ENCODE results near the gene NCCRP1. TPM values are rescaled to one million over a fixed set of nuclear protein-coding genes. Genes with fewer than 3 reads are reported as not detected.

The NCCRP1 gene
- total RNA-seq, 1 experiment from 2014 or later = 23.2 TPM

DNA sequence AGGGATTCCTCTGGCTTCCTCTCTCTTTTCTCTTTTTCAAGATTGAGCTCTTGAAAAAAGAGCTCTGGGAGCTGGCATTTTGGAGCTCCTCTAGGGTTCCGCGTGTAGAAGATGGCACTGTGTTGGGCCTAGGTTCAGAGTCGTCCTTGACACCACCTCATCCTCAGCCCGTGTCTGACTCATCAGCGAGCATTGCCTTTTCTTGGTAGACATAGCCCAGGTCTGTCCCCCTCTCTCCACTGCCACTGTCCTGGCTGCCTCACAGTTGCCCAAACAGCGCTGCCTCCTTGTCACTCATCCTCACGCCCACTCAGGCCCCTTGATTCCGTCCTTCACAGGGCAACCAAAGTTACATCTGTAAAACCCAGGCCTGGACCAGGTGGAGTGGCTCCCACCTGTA lies 46.5 kb upstream of the NCCRP1 start:
- CTCF ChIA-PET = no interaction called here

DNA sequence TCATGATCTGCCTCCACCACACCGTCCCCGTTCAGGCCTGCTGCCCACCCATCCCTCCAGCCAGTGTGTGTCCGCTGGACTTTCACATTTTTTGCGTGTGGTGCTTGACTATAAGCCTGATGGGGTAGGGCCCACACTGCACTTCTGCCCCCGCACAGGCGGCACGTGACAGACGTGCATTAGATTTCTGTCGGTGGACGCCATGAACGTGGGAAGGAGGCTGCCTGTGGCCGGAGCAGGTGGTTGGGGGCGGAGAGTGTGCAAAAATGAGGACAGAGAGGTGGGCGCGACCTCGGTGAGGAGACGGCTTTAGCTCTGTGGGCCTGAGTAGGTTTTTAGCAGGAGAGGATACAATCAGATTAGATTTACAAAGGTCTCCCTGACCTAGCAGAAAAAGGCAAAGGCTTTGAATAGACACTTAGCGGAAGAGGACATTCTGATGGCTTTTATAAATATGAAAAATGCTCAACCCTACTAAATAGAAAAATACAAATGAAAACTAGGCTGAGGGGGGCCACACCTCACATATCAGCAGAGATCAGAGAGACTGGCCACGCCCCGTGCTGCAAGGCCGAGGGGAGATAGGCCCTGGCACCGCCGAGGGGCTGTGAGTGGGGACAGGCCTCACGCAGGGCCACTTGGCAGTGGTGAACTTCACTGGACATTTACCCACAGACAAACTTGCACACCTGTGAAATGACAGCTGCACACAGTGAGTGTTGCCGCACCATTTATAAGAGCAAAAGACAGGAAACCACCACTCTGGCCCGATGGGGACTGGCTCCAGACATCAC lies 45.8 kb upstream of the NCCRP1 start:
- DNase-seq = no peak
- intact Hi-C loops (cut with micrococcal nuclease; ENCODE audit: unreplicated experiment) = no loop called here
- no peak overlapping the region for H3K4me2 ChIP-seq
- peaks cover 27% of the 10 kb centered on the region for H3K4me1 ChIP-seq (replicated peaks; ENCODE audit: insufficient read depth)
- peaks cover 42% of the 10 kb centered on the region for H4K20me1 ChIP-seq (ENCODE audit: insufficient read depth)
- BruUV-seq (replicated peaks) = no TSS peak
- H3K79me2 ChIP-seq (ENCODE audit: low read depth) = peaks cover 80% of the 10 kb centered on the region
- H3K9me3 ChIP-seq (ENCODE audit: insufficient read depth, low read depth) = no peaks in the 10 kb centered on the region
- no peak overlapping the region for H3K27ac ChIP-seq
- POLR2A ChIA-PET (ENCODE audit: unreplicated experiment) = no interaction called here
- peaks cover 28% of the 10 kb centered on the region; the same call in 1 of the 2 replicates for H3F3A ChIP-seq (ENCODE audit: insufficient read depth, low read depth)
- H3K4me3 ChIP-seq = no peak overlapping the region
- H3K9me2 ChIP-seq (ENCODE audit: insufficient read depth) = no peaks in the 10 kb centered on the region
- TF ChIP-seq, protein P1, sequence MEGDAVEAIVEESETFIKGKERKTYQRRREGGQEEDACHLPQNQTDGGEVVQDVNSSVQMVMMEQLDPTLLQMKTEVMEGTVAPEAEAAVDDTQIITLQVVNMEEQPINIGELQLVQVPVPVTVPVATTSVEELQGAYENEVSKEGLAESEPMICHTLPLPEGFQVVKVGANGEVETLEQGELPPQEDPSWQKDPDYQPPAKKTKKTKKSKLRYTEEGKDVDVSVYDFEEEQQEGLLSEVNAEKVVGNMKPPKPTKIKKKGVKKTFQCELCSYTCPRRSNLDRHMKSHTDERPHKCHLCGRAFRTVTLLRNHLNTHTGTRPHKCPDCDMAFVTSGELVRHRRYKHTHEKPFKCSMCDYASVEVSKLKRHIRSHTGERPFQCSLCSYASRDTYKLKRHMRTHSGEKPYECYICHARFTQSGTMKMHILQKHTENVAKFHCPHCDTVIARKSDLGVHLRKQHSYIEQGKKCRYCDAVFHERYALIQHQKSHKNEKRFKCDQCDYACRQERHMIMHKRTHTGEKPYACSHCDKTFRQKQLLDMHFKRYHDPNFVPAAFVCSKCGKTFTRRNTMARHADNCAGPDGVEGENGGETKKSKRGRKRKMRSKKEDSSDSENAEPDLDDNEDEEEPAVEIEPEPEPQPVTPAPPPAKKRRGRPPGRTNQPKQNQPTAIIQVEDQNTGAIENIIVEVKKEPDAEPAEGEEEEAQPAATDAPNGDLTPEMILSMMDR (conservative IDR thresholded peaks at IDR 0.05) = no peak
- TF ChIP-seq EZH2 (IDR thresholded peaks at IDR 0.05; ENCODE audit: low read depth) = no peak
- H3K36me3 ChIP-seq (ENCODE audit: low read depth) = peaks cover 5% of the 10 kb centered on the region; the same call in 1 of the 2 replicates
- no peaks in the 10 kb centered on the region for H3K27me3 ChIP-seq (ENCODE audit: insufficient read depth, low read depth)
- CTCF ChIA-PET = no interaction called here
- no peak overlapping the region for H2AFZ ChIP-seq

More for the DNA sequence above, 46.5 kb upstream of the NCCRP1 start:
- no peak overlapping the region for H3K4me2 ChIP-seq
- peaks cover 21% of the 10 kb centered on the region; the same call in 1 of the 2 replicates for H3F3A ChIP-seq (ENCODE audit: insufficient read depth, low read depth)
- peaks cover 38% of the 10 kb centered on the region for H4K20me1 ChIP-seq (ENCODE audit: insufficient read depth)
- DNase-seq = no peak
- POLR2A ChIA-PET (ENCODE audit: unreplicated experiment) = no interaction called here
- peaks cover 5% of the 10 kb centered on the region; the same call in 1 of the 2 replicates for H3K36me3 ChIP-seq (ENCODE audit: low read depth)
- intact Hi-C loops (cut with micrococcal nuclease; ENCODE audit: unreplicated experiment) = no loop called here
- no TSS peak for BruUV-seq (replicated peaks)
- no peak overlapping the region for H2AFZ ChIP-seq
- H3K9me3 ChIP-seq (ENCODE audit: insufficient read depth, low read depth) = no peaks in the 10 kb centered on the region
- TF ChIP-seq, protein P1 (conservative IDR thresholded peaks at IDR 0.05) = no peak
- TF ChIP-seq EZH2 (IDR thresholded peaks at IDR 0.05; ENCODE audit: low read depth) = no peak
- peaks cover 19% of the 10 kb centered on the region for H3K4me1 ChIP-seq (replicated peaks; ENCODE audit: insufficient read depth)
- no peaks in the 10 kb centered on the region for H3K27me3 ChIP-seq (ENCODE audit: insufficient read depth, low read depth)
- H3K9me2 ChIP-seq (ENCODE audit: insufficient read depth) = no peaks in the 10 kb centered on the region
- H3K79me2 ChIP-seq (ENCODE audit: low read depth) = peaks cover 78% of the 10 kb centered on the region
- H3K4me3 ChIP-seq = no peak overlapping the region
- H3K27ac ChIP-seq = no peak overlapping the region

DNA sequence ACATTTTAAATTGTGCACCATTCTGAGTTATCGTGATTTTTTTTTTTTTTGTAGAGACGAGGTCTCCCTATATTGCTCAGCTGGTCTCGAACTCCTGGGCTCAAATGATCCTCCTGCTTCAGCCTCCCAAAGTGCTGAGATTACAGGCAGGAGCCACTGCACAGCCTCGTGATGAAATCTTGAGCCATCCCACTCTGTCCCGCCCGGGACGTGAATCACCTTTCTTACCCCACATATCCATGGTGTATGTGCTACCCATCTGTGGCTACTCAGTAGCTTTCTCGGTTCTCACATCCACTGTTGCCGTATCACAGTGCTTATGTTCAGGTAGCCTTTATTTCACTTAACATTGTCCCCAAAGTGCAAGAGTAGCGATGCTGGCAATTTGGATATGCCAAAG lies 44.7 kb upstream of the NCCRP1 start:
- H3K4me1 ChIP-seq (replicated peaks; ENCODE audit: insufficient read depth) = peaks cover 38% of the 10 kb centered on the region

More for the DNA sequence above, 44.7 kb upstream of the NCCRP1 start:
- no peak for DNase-seq
- Histone ChIP-seq H3F3A (ENCODE audit: insufficient read depth, low read depth) (peaks cover 28% of the 10 kb centered on the region; the same call in 1 of the 2 replicates), H3K27me3 (ENCODE audit: insufficient read depth, low read depth) (no peaks in the 10 kb centered on the region), H3K4me2 (no peak overlapping the region), H3K9me2 (ENCODE audit: insufficient read depth) (no peaks in the 10 kb centered on the region), H3K36me3 (ENCODE audit: low read depth) (peaks cover 5% of the 10 kb centered on the region; the same call in 1 of the 2 replicates), H3K4me3 (no peak overlapping the region), H3K9me3 (ENCODE audit: insufficient read depth, low read depth) (no peaks in the 10 kb centered on the region), H4K20me1 (ENCODE audit: insufficient read depth) (peaks cover 44% of the 10 kb centered on the region), H3K79me2 (ENCODE audit: low read depth) (peaks cover 82% of the 10 kb centered on the region), H3K27ac (no peak overlapping the region), H2AFZ (no peak overlapping the region)
- intact Hi-C loops (cut with micrococcal nuclease; ENCODE audit: unreplicated experiment) = no loop called here
- no TSS peak for BruUV-seq (replicated peaks)
- POLR2A ChIA-PET (ENCODE audit: unreplicated experiment) = no interaction called here
- CTCF ChIA-PET = no interaction called here
- TF ChIP-seq, protein P1 (conservative IDR thresholded peaks at IDR 0.05) = no peak
- TF ChIP-seq EZH2 (IDR thresholded peaks at IDR 0.05; ENCODE audit: low read depth) = no peak

Data from PC-9 (cell line).